ENCODE measurements around the gene MUC2. TPM values are rescaled to one million over a fixed set of nuclear protein-coding genes. Genes with fewer than 3 reads are reported as not detected.

Gene MUC2
- total and polyA plus RNA-seq, 2 donors (not counting 1 experiment from before 2014, with no cell fraction given), result not detected

- H3K27me3 ChIP-seq (replicated peaks in 1 of 4; ENCODE audit: control extremely low read depth in 1 of 4, control insufficient read depth in 3 of 4, insufficient read depth in 4 of 4, low read length in 3 of 4), result peaks cover 0 to 5% (median 0%) of the 10 kb centered on the region in 4 experiments
- no peaks in the 10 kb centered on the region for H3K79me2 ChIP-seq (ENCODE audit: control insufficient read depth, insufficient read depth, low read length)
- H3K36me3 ChIP-seq (replicated peaks in 1 of 2; ENCODE audit: control extremely low read depth in 1 of 2, control insufficient read depth in 1 of 2, extremely low read depth in 1 of 2, insufficient read depth in 2 of 2, low read length in 1 of 2), result no peaks in the 10 kb centered on the region
- Mint-ChIP-seq H3K27me3 (no peaks in the 10 kb centered on the region), H3K9me3 (ENCODE audit: insufficient read depth) (no peaks in the 10 kb centered on the region), H3K4me1 (no peaks in the 10 kb centered on the region), H3K27ac (no peak overlapping the region), H3K4me3 (no peak overlapping the region)
- no peak overlapping the region for H2AFZ ChIP-seq (ENCODE audit: insufficient read depth, low read depth, low read length, poor library complexity, severe bottlenecking)
- 100% methylated on average over 1 of the region's 1 CpG for WGBS (ENCODE audit: insufficient coverage)
- no peak overlapping the region for H3K4me2 ChIP-seq (replicated peaks; ENCODE audit: low read depth, low read length, poor library complexity, severe bottlenecking)
- ChIA-PET POLR2A (no interaction called here), CTCF (no interaction called here)
- ATAC-seq (ENCODE audit: low read depth), result no peak
- no peaks in the 10 kb centered on the region for H4K20me1 ChIP-seq (ENCODE audit: control insufficient read depth, insufficient read depth, low read length, poor library complexity, severe bottlenecking)
- TF ChIP-seq CTCF (IDR thresholded peaks at IDR 0.05) (no peak), EZH2 (IDR thresholded peaks at IDR 0.05; ENCODE audit: borderline replicate concordance, insufficient read depth, low read depth, low read length, poor library complexity, severe bottlenecking) (no peak)
- H3K4me1 ChIP-seq (ENCODE audit: control insufficient read depth in 2 of 2, insufficient read depth in 2 of 2, low read length in 2 of 2), result no peaks in the 10 kb centered on the region
- no peak overlapping the region for H3K9ac ChIP-seq (ENCODE audit: low read length)
- intact Hi-C loops (cut with micrococcal nuclease), result no loop called here
- no peaks in the 10 kb centered on the region for H3K9me3 ChIP-seq (ENCODE audit: control extremely low read depth in 1 of 3, control insufficient read depth in 2 of 3, insufficient read depth in 1 of 3, low read length in 2 of 3)
- no peak for DNase-seq
- no peak overlapping the region for H3K27ac ChIP-seq (ENCODE audit: low read length in 2 of 2)
- H3K4me3 ChIP-seq (ENCODE audit: control extremely low read depth in 1 of 5, extremely low read depth in 1 of 5, insufficient read depth in 1 of 5, low read depth in 2 of 5, low read length in 4 of 5), result no peak overlapping the region
Observed at GRCh38 chr11:1106387-1106786, 31.7 kb downstream of the MUC2 start.

DNA sequence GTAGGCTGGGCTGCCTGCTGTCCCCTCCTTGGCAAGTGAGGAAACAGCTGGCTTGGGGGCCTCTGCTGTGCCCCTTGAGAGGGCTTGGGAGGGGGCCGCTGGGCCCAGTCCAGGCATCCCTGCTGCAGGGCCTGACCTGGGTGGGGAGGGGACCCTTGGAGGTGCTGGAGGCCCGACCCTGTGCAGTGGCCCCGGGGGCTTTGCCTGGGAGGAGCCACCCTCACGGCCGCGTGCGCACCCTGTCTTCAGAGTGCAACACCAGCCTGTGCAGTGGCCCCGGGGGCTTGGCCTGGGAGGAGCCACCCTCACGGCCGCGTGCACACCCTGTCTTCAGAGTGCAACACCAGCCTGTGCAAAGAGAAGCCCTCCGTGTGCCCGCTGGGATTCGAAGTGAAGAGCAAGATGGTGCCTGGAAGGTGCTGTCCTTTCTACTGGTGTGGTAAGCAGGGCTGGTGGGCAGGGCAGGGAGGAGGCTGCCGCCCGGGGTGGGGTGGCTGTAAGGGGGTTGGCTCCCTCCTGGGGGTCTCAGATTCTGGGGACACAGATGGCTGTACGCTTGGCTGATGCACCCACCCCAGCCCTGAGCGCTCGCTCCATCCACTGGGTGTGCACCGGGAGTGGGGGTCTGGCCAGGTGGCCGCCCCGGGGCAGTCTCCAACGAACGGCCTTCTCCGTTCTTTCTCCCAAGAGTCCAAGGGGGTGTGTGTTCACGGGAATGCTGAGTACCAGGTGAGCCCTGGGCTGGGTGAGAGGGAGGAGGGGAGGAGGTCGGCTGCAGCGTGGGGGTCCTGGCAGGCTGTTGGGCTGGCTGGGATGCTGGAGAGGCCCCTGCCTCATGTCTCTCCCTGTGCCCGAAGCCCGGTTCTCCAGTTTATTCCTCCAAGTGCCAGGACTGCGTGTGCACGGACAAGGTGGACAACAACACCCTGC lies 32.9 kb downstream of the MUC2 start:
- Histone ChIP-seq H3K4me2 (replicated peaks; ENCODE audit: low read depth, low read length, poor library complexity, severe bottlenecking) (no peak overlapping the region), H3K4me3 (ENCODE audit: control extremely low read depth in 1 of 5, extremely low read depth in 1 of 5, insufficient read depth in 1 of 5, low read depth in 2 of 5, low read length in 4 of 5) (no peak overlapping the region), H3K4me1 (ENCODE audit: control insufficient read depth in 2 of 2, insufficient read depth in 2 of 2, low read length in 2 of 2) (no peaks in the 10 kb centered on the region), H3K9ac (ENCODE audit: low read length) (no peak overlapping the region), H3K9me3 (ENCODE audit: control extremely low read depth in 1 of 3, control insufficient read depth in 2 of 3, insufficient read depth in 1 of 3, low read length in 2 of 3) (peaks cover 0 to 3% (median 0%) of the 10 kb centered on the region in 3 donors), H3K27me3 (replicated peaks in 1 of 4; ENCODE audit: control extremely low read depth in 1 of 4, control insufficient read depth in 3 of 4, insufficient read depth in 4 of 4, low read length in 3 of 4) (peaks cover 0 to 5% (median 0%) of the 10 kb centered on the region in 4 experiments), H4K20me1 (ENCODE audit: control insufficient read depth, insufficient read depth, low read length, poor library complexity, severe bottlenecking) (no peaks in the 10 kb centered on the region), H2AFZ (ENCODE audit: insufficient read depth, low read depth, low read length, poor library complexity, severe bottlenecking) (no peak overlapping the region), H3K79me2 (ENCODE audit: control insufficient read depth, insufficient read depth, low read length) (no peaks in the 10 kb centered on the region), H3K36me3 (replicated peaks in 1 of 2; ENCODE audit: control extremely low read depth in 1 of 2, control insufficient read depth in 1 of 2, extremely low read depth in 1 of 2, insufficient read depth in 2 of 2, low read length in 1 of 2) (no peaks in the 10 kb centered on the region), H3K27ac (ENCODE audit: low read length in 2 of 2) (no peak overlapping the region)
- Mint-ChIP-seq H3K4me1 (no peaks in the 10 kb centered on the region), H3K27ac (no peak overlapping the region), H3K9me3 (ENCODE audit: insufficient read depth) (no peaks in the 10 kb centered on the region), H3K27me3 (no peaks in the 10 kb centered on the region), H3K4me3 (no peak overlapping the region)
- ATAC-seq (ENCODE audit: low read depth), result no peak
- intact Hi-C loops (cut with micrococcal nuclease), result no loop called here
- no peak for TF ChIP-seq EZH2 (IDR thresholded peaks at IDR 0.05; ENCODE audit: borderline replicate concordance, insufficient read depth, low read depth, low read length, poor library complexity, severe bottlenecking)
- TF ChIP-seq CTCF (IDR thresholded peaks at IDR 0.05), result no peak
- 88% methylated on average over 29 of the region's 32 CpGs for WGBS (ENCODE audit: insufficient coverage)
- ChIA-PET CTCF (no interaction called here), POLR2A (no interaction called here)
- DNase-seq, result no peak
